Trophoblast cell (in vitro differentiated cells and primary cell): ENCODE data around the gene RRP8.

ENCODE experiments used
- DNase-seq, 2 donors: peaks; one replicate each; pipeline ENCODE4 v3.0.0-alpha.2; 2016
- H2AFZ ChIP-seq: 2 replicates; pipeline ENCODE4 v1.6.1; 2013; ENCODE audit warnings: low read length, moderate library complexity, mild to moderate bottlenecking; ENCODE audit not compliant: insufficient read depth, poor library complexity
- H2AK5ac ChIP-seq: 2 replicates; pipeline ENCODE4 v1.6.1; 2013; ENCODE audit warnings: mild to moderate bottlenecking, low read length
- H2BK120ac ChIP-seq: 2 replicates; pipeline ENCODE4 v1.6.1; 2013; ENCODE audit warnings: low read length, mild to moderate bottlenecking, moderate library complexity; ENCODE audit not compliant: insufficient read depth, poor library complexity
- H2BK12ac ChIP-seq: 2 replicates; pipeline ENCODE4 v1.6.1; 2013; ENCODE audit warnings: mild to moderate bottlenecking, low read length, moderate library complexity
- H2BK5ac ChIP-seq: 2 replicates; pipeline ENCODE4 v1.6.1; 2013; ENCODE audit warnings: low read length, low read depth, moderate library complexity, mild to moderate bottlenecking; ENCODE audit not compliant: poor library complexity
- H3K14ac ChIP-seq: 2 replicates; pipeline ENCODE4 v1.6.1; 2013; ENCODE audit warnings: mild to moderate bottlenecking, low read length
- H3K18ac ChIP-seq: 2 replicates; pipeline ENCODE4 v1.6.1; 2013; ENCODE audit warnings: mild to moderate bottlenecking, low read length
- H3K23ac ChIP-seq: 2 replicates; pipeline ENCODE4 v1.6.1; 2013; ENCODE audit warnings: low read length
- H3K27ac ChIP-seq: 2 replicates; pipeline ENCODE4 v1.5.1; 2013; ENCODE audit warnings: low read depth, mild to moderate bottlenecking, inconsistent platforms, low read length, moderate library complexity
- H3K27me3 ChIP-seq: 2 replicates; pipeline ENCODE4 v1.6.1; 2013; ENCODE audit warnings: inconsistent platforms, mild to moderate bottlenecking, low read length, moderate library complexity; ENCODE audit not compliant: insufficient read depth
- H3K36me3 ChIP-seq, 2 experiments: 1 replicate in 1 of 2; 2 replicates in 1 of 2; pipeline ENCODE4 v1.6.1; 2013; ENCODE audit warnings: low read length in 2 of 2, mild to moderate bottlenecking in 2 of 2, moderate library complexity in 1 of 2; ENCODE audit not compliant: insufficient read depth in 2 of 2, control insufficient read depth in 1 of 2
- H3K4ac ChIP-seq: 2 replicates; pipeline ENCODE4 v1.6.1; 2013; ENCODE audit warnings: low read depth, mild to moderate bottlenecking, low read length, moderate library complexity
- H3K4me1 ChIP-seq, 2 experiments: 1 replicate in 1 of 2; 2 replicates in 1 of 2; pipeline ENCODE4 v1.6.1; 2013; ENCODE audit warnings: low read length in 2 of 2, mild to moderate bottlenecking in 2 of 2, moderate library complexity in 1 of 2; ENCODE audit not compliant: insufficient read depth in 2 of 2, control insufficient read depth in 1 of 2
- H3K4me2 ChIP-seq: 2 replicates; pipeline ENCODE4 v1.6.1; 2013; ENCODE audit warnings: inconsistent platforms, mild to moderate bottlenecking, low read length, moderate library complexity
- H3K4me3 ChIP-seq: 2 replicates; pipeline ENCODE4 v1.5.1; 2013; ENCODE audit warnings: mild to moderate bottlenecking, low read depth, low read length, inconsistent platforms
- H3K79me1 ChIP-seq: one replicate; pipeline ENCODE4 v1.6.1; 2013; ENCODE audit warnings: low read length
- H3K79me2 ChIP-seq: 2 replicates; pipeline ENCODE4 v1.6.1; 2013; ENCODE audit warnings: low read length, mild to moderate bottlenecking; ENCODE audit not compliant: control insufficient read depth, insufficient read depth, poor library complexity
- H3K9ac ChIP-seq: 2 replicates; pipeline ENCODE4 v1.6.1; 2013; ENCODE audit warnings: mild to moderate bottlenecking, low read length
- H3K9me3 ChIP-seq: 2 replicates; pipeline ENCODE4 v1.6.1; 2013; ENCODE audit warnings: low read depth, mild to moderate bottlenecking, control low read depth, inconsistent platforms, low read length; ENCODE audit not compliant: insufficient read depth
- H4K12ac ChIP-seq: 2 replicates; pipeline ENCODE4 v1.6.1; 2013; ENCODE audit warnings: low read depth, mild to moderate bottlenecking, low read length, moderate library complexity
- H4K8ac ChIP-seq: 2 replicates; pipeline ENCODE4 v1.6.1; 2013; ENCODE audit warnings: low read depth, mild to moderate bottlenecking, low read length, moderate library complexity
- H4K91ac ChIP-seq: one replicate; pipeline ENCODE4 v1.6.1; 2013; ENCODE audit warnings: low read depth, mild to moderate bottlenecking, low read length, moderate library complexity
- WGBS: extraction: QIAGEN DNeasy Blood & Tissue Kit; methylation state at CpG from one replicate; pipeline ENCODE4 v1.1.7; 2013; ENCODE audit warnings: missing lambda C conversion rate; ENCODE audit not compliant: insufficient read length, insufficient coverage; ENCODE audit errors: extremely low coverage; 5-methylcytosine and 5-hydroxymethylcytosine counted together

Gene RRP8

GRCh38 chr11:6574816-6575715 is 28.4 kb downstream of the RRP8 start:
- H2BK5ac ChIP-seq, result no peak overlapping the region
- peaks cover 4 to 8% of the 10 kb centered on the region in 2 experiments for H3K4me1 ChIP-seq
- no peak overlapping the region for H3K18ac ChIP-seq
- no peak overlapping the region for H2BK12ac ChIP-seq
- H4K12ac ChIP-seq, result no peak overlapping the region
- no peak overlapping the region for H3K23ac ChIP-seq
- H3K9me3 ChIP-seq, result peaks cover 3% of the 10 kb centered on the region
- H2AFZ ChIP-seq, result no peak overlapping the region
- no peak overlapping the region for H2AK5ac ChIP-seq
- no peak overlapping the region for H3K4me3 ChIP-seq
- no peak overlapping the region for H3K9ac ChIP-seq
- H3K27ac ChIP-seq, result no peak overlapping the region
- H3K4me2 ChIP-seq, result no peak overlapping the region
- H4K91ac ChIP-seq, result no peak overlapping the region
- no peaks in the 10 kb centered on the region for H3K27me3 ChIP-seq
- WGBS, result no CpG with 5 or more reads among the region's 6 CpGs
- H2BK120ac ChIP-seq, result no peak overlapping the region
- H3K79me1 ChIP-seq, result peaks cover 2% of the 10 kb centered on the region
- H3K79me2 ChIP-seq, result no peaks in the 10 kb centered on the region
- no peak overlapping the region for H3K4ac ChIP-seq
- H4K8ac ChIP-seq, result no peak overlapping the region
- no peak overlapping the region for H3K14ac ChIP-seq
- no peak for DNase-seq
- H3K36me3 ChIP-seq, result no peaks in the 10 kb centered on the region

GRCh38 chr11:6572215-6572614 is 31.2 kb downstream of the RRP8 start:
- no peaks in the 10 kb centered on the region for H3K27me3 ChIP-seq
- no CpG with 5 or more reads among the region's 2 CpGs for WGBS
- no peak for DNase-seq

GRCh38 chr11:6571434-6572008 is 31.9 kb downstream of the RRP8 start:
- no peak overlapping the region for H2BK12ac ChIP-seq
- no peak overlapping the region for H3K4me2 ChIP-seq
- H3K4me1 ChIP-seq, result peaks cover 4 to 5% of the 10 kb centered on the region in 2 experiments
- H3K4me3 ChIP-seq, result no peak overlapping the region
- H2AK5ac ChIP-seq, result no peak overlapping the region
- H3K23ac ChIP-seq, result no peak overlapping the region
- no peak for DNase-seq
- no peak overlapping the region for H3K14ac ChIP-seq
- H3K79me2 ChIP-seq, result no peaks in the 10 kb centered on the region
- no peak overlapping the region for H4K91ac ChIP-seq
- no peaks in the 10 kb centered on the region for H3K36me3 ChIP-seq
- no peak overlapping the region for H4K12ac ChIP-seq
- no peak overlapping the region for H2BK120ac ChIP-seq
- no peaks in the 10 kb centered on the region for H3K79me1 ChIP-seq
- peaks cover 5% of the 10 kb centered on the region for H3K9me3 ChIP-seq
- no peak overlapping the region for H3K18ac ChIP-seq
- no peaks in the 10 kb centered on the region for H3K27me3 ChIP-seq
- H2BK5ac ChIP-seq, result no peak overlapping the region
- H3K27ac ChIP-seq, result no peak overlapping the region
- 100% methylated on average over 1 of the region's 22 CpGs for WGBS
- H4K8ac ChIP-seq, result no peak overlapping the region
- H2AFZ ChIP-seq, result no peak overlapping the region
- H3K9ac ChIP-seq, result no peak overlapping the region
- H3K4ac ChIP-seq, result no peak overlapping the region

More at GRCh38 chr11:6572215-6572614, 31.2 kb downstream of the RRP8 start:
- H3K9me3 ChIP-seq, result peaks cover 5% of the 10 kb centered on the region
- no peak overlapping the region for H4K8ac ChIP-seq
- H2AK5ac ChIP-seq, result no peak overlapping the region
- H3K36me3 ChIP-seq, result no peaks in the 10 kb centered on the region
- H3K18ac ChIP-seq, result no peak overlapping the region
- no peak overlapping the region for H3K4me2 ChIP-seq
- H4K91ac ChIP-seq, result no peak overlapping the region
- H3K9ac ChIP-seq, result no peak overlapping the region
- H3K79me2 ChIP-seq, result no peaks in the 10 kb centered on the region
- no peak overlapping the region for H2BK120ac ChIP-seq
- H3K14ac ChIP-seq, result no peak overlapping the region
- H2BK12ac ChIP-seq, result no peak overlapping the region
- H3K23ac ChIP-seq, result no peak overlapping the region
- no peak overlapping the region for H2BK5ac ChIP-seq
- H3K4me1 ChIP-seq, result peaks cover 8 to 10% of the 10 kb centered on the region in 2 experiments
- no peak overlapping the region for H3K27ac ChIP-seq
- H3K79me1 ChIP-seq, result peaks cover 2% of the 10 kb centered on the region
- no peak overlapping the region for H3K4me3 ChIP-seq
- H2AFZ ChIP-seq, result no peak overlapping the region
- H3K4ac ChIP-seq, result no peak overlapping the region
- no peak overlapping the region for H4K12ac ChIP-seq

- DNase-seq, result no peak
- no peak overlapping the region for H2BK120ac ChIP-seq
- H3K27me3 ChIP-seq, result no peaks in the 10 kb centered on the region
- H4K91ac ChIP-seq, result no peak overlapping the region
- peaks cover 4 to 5% of the 10 kb centered on the region in 2 experiments for H3K4me1 ChIP-seq
- no peaks in the 10 kb centered on the region for H3K79me1 ChIP-seq
- no peak overlapping the region for H3K9ac ChIP-seq
- H3K4me2 ChIP-seq, result no peak overlapping the region
- H2AFZ ChIP-seq, result no peak overlapping the region
- no peak overlapping the region for H4K8ac ChIP-seq
- no peaks in the 10 kb centered on the region for H3K79me2 ChIP-seq
- no CpG with 5 or more reads among the region's 62 CpGs for WGBS
- no peak overlapping the region for H3K27ac ChIP-seq
- H2AK5ac ChIP-seq, result no peak overlapping the region
- H3K23ac ChIP-seq, result no peak overlapping the region
- peaks cover 5% of the 10 kb centered on the region for H3K9me3 ChIP-seq
- no peak overlapping the region for H3K18ac ChIP-seq
- H2BK5ac ChIP-seq, result no peak overlapping the region
- H3K14ac ChIP-seq, result no peak overlapping the region
- no peak overlapping the region for H4K12ac ChIP-seq
- no peaks in the 10 kb centered on the region for H3K36me3 ChIP-seq
- H3K4ac ChIP-seq, result no peak overlapping the region
- no peak overlapping the region for H2BK12ac ChIP-seq
- H3K4me3 ChIP-seq, result no peak overlapping the region
These were observed 32.6 kb downstream of the RRP8 start for GRCh38 chr11:6570691-6571427.
